Measurements from ENCODE around the gene ITLN2. TPM values are rescaled to one million over a fixed set of nuclear protein-coding genes. Genes with fewer than 3 reads are reported as not detected.

ITLN2 gene
- total and polyA plus RNA-seq, 9 of the 15 experiments (the other 6 are each of a cell fraction or from before 2014, with no cell fraction given): not detected

DNA sequence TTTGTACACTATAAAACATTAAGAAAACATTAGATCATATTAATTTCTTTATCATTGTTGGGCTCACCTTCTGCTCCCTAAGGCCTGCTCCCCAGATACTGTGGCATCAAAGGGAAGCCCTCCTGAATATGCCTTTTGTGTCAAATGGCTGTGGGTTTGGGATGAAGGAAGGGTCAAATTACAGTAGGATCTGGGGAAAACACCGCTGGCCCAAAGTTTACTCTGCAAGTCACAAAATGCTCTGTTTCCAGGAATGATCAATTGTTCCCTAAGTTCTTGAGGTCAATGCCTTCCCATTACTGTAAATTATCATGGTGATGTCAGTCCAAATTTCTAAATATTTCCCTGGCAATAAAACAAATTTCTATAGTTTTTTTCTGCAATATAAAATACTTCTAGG lies 6.8 kb upstream of the ITLN2 start:
- Histone ChIP-seq H3K4me3 (no peak overlapping the region), H3K9me1 (ENCODE audit: control insufficient read depth, insufficient read depth, low read length) (no peaks in the 10 kb centered on the region), H4K20me1 (replicated peaks; ENCODE audit: control insufficient read depth, insufficient read depth, low read length) (no peaks in the 10 kb centered on the region), H3K4me2 (ENCODE audit: insufficient read depth, low read length) (no peak overlapping the region), H3K27me3 (ENCODE audit: control insufficient read depth in 2 of 2, insufficient read depth in 2 of 2, low read length in 2 of 2) (peaks cover 5 to 15% of the 10 kb centered on the region in 2 experiments; a peak in 4 of 5 replicates), H2AFZ (ENCODE audit: low read depth, low read length) (no peak overlapping the region), H3K79me2 (ENCODE audit: control insufficient read depth, insufficient read depth, low read length) (no peaks in the 10 kb centered on the region), H3K9ac (ENCODE audit: insufficient read depth in 1 of 2, low read depth in 2 of 2, low read length in 2 of 2) (no peak overlapping the region), H3K9me3 (replicated peaks; ENCODE audit: control insufficient read depth, insufficient read depth, low read depth, low read length) (no peaks in the 10 kb centered on the region), H3K36me3 (ENCODE audit: control insufficient read depth, insufficient read depth, low read length) (no peaks in the 10 kb centered on the region), H3K4me1 (replicated peaks in 1 of 2; ENCODE audit: control insufficient read depth in 2 of 2, insufficient read depth in 2 of 2, low read length in 2 of 2) (no peaks in the 10 kb centered on the region), H3K27ac (ENCODE audit: extremely low read depth, low read depth, low read length) (no peak overlapping the region)
- BruUV-seq (replicated peaks): no TSS peak
- FAIRE-seq (no peak), DNase-seq (ENCODE audit: extremely low read depth in 1 of 4, low spot score in 3 of 4) (no peak), ATAC-seq (no peak)
- intact Hi-C loops (cut with micrococcal nuclease): no loop called here
- 6% methylated on average over 1 of the region's 1 CpG for WGBS (ENCODE audit: insufficient coverage, low coverage, missing lambda C conversion rate)
- POLR2A ChIA-PET: no interaction called here
- in situ Hi-C loops (cut with MboI): no loop called here
- CTCF ChIA-PET (ENCODE audit: low intra/inter-chr PET ratio): no interaction called here
- TF ChIP-seq ATF3 (IDR thresholded peaks at IDR 0.05) (no peak), ATF3 (CRISPR knock-in tag; conservative IDR thresholded peaks at IDR 0.05) (no peak), NEUROD1 (IDR thresholded peaks at IDR 0.05; ENCODE audit: borderline replicate concordance, low read depth, low read length, partially characterized antibody) (no peak), ZNF12 (CRISPR knock-in tag; IDR thresholded peaks at IDR 0.05) (no peak), USF2 (CRISPR knock-in tag; IDR thresholded peaks at IDR 0.05) (no peak), ZKSCAN1 (IDR thresholded peaks at IDR 0.05; ENCODE audit: low read depth, low read length) (no peak), FOXJ2 (tag; IDR thresholded peaks at IDR 0.05) (no peak), ZNF584 (CRISPR knock-in tag; IDR thresholded peaks at IDR 0.05; ENCODE audit: low read depth) (no peak), HNRNPK (IDR thresholded peaks at IDR 0.05; ENCODE audit: low read depth, low read length, poor library complexity, severe bottlenecking) (no peak), ZNF282 (CRISPR knock-in tag; IDR thresholded peaks at IDR 0.05) (no peak), NCOA2 (IDR thresholded peaks at IDR 0.05; ENCODE audit: partially characterized antibody in 2 of 2) (no peak), ZNF655 (CRISPR knock-in tag; IDR thresholded peaks at IDR 0.05) (no peak), ELF2 (CRISPR knock-in tag; IDR thresholded peaks at IDR 0.05) (no peak), FOXK1 (CRISPR knock-in tag; IDR thresholded peaks at IDR 0.05; ENCODE audit: borderline replicate concordance) (no peak), POLR2AphosphoS5 (IDR thresholded peaks at IDR 0.05; ENCODE audit: control insufficient read depth, insufficient read depth, low read depth, low read length) (no peak), CCNT2 (IDR thresholded peaks at IDR 0.05; ENCODE audit: borderline replicate concordance, extremely low read depth, insufficient read length, low read depth, low read length) (no peak), PHF20 (IDR thresholded peaks at IDR 0.05; ENCODE audit: partially characterized antibody) (no peak)
- TF ChIP-seq, protein P1, sequence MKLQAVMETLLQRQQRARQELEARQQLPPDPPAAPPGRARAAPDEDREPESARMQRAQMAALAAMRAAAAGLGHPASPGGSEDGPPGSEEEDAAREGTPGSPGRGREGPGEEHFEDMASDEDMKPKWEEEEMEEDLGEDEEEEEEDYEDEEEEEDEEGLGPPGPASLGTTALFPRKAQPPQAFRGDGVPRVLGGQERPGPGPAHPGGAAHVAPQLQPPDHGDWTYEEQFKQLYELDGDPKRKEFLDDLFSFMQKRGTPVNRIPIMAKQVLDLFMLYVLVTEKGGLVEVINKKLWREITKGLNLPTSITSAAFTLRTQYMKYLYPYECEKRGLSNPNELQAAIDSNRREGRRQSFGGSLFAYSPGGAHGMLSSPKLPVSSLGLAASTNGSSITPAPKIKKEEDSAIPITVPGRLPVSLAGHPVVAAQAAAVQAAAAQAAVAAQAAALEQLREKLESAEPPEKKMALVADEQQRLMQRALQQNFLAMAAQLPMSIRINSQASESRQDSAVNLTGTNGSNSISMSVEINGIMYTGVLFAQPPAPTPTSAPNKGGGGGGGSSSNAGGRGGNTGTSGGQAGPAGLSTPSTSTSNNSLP (IDR thresholded peaks at IDR 0.05; ENCODE audit: borderline replicate concordance, low read depth, low read length): no peak
